GM19328 (cell line): ENCODE measurements around the gene ZBTB40.

Experiments
- ATAC-seq: cut with Tn5 transposase; IDR thresholded peaks from one replicate; pipeline ENCODE4 v1.9.1; 2021; ENCODE audit warnings: mild to moderate bottlenecking, moderate library complexity; ENCODE audit not compliant: unreplicated experiment

Gene ZBTB40

DNA sequence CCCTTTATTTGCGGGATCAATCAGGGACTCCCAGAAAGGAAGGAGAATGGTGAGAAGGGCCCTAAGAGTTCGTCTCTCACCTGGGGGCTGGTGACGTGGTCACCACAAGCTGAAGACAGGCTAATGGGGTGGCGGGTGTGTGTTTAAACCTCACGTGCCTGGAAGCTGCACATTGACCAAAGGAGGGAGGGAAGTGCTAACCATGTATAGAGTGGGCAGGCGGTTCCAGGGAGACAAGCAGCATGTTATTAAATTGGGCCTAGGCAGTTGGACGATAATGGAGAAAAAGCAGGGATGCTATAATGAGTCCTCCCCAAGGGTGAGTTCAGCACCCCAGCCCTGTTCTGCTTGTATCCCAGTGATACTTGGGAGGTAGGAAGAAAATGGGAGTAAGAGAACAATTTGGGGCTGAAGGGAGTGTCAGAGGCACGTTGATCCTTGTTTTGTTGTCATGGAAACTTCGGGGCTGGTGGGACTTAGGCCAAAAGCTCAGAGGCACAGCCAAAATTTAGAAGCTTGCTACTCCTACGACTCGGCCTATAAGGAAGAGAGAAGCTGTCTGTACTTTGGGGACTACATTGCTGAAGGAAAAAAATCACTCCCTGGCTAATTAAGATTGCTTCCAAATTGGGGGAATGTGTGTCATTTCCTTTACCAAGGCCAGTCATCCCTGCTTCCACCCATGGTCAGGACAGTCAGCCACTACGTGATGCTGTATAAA lies 78.4 kb downstream of the ZBTB40 start:
- ATAC-seq, result no peak

GRCh38 chr1:22530715-22531114 lies 79.1 kb downstream of the ZBTB40 start:
- ATAC-seq, result no peak

DNA sequence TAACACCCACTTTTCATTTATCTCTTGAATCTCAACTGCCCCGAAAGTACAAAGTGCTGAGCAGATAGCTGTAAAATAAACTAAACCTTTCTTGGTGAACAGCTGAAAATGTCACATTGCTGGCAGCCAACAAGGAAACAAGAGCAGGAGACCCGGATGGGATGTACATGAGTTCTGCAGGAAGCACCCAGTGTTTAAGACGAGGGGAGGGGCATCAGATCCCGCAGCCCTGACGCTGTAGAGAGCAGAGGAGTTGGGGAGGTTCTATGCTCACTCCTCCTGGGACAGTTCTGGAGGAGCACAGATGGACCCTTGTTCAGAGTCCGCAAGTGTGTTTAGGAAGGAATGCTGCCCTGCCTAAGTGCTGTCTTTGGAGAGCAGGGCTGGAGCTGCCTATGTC lies 79.6 kb downstream of the ZBTB40 start:
- ATAC-seq, result no peak

DNA sequence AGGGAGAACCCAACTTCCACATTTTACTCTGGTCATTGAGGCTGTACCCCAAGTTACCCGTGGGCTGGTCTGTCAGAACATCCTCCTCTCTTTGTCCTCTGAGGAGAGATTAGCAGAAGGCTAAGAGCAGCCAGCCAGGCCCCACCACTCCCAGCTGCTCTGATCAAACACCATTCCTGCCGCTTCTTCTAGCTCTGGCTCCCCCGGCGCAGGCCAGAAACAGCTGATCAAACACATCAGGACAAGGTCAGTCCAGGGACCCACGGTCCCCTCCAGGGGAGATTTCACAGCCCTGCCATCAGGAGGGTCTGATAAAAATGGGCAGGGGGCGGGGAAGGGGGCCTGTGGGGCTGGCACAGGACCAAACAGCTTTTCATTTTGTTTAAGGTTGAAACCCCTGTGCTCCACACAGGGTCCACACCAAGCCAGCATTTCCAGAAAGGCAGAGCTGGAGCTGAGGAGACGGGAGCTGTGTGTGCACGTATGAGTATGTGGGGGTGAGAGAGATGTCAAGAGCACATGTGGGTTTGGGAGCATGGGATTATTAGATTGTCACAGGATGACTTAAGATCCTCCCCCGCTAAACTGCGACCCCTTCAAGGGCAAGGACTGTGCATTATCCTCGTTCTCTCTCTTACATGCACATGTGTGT lies 81.7 kb downstream of the ZBTB40 start:
- ATAC-seq, result no peak

GRCh38 chr1:22534951-22535350 lies 83.3 kb downstream of the ZBTB40 start:
- no peak for ATAC-seq

- no peak for ATAC-seq
These were observed 83.7 kb downstream of the ZBTB40 start for GRCh38 chr1:22535399-22535798.

DNA sequence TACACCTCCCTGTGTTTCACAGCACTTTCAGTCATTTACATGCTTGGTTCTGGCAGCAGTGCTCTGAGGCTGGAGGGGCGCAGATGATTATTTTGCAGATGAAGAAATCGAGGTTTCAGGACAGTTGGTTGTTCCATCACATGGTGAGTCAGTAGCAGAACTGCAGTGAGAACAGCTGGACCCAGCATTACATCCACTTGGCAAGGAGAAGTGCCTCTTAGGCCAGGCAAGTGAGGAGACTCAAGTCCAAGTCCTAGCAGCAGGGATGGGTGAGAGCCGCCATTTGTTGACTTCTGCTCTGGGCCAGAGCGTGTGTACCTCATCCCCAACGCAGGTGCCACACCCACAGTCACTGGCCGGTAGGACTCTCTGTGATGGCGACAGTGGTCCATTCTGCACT lies 84.9 kb downstream of the ZBTB40 start:
- no peak for ATAC-seq

DNA sequence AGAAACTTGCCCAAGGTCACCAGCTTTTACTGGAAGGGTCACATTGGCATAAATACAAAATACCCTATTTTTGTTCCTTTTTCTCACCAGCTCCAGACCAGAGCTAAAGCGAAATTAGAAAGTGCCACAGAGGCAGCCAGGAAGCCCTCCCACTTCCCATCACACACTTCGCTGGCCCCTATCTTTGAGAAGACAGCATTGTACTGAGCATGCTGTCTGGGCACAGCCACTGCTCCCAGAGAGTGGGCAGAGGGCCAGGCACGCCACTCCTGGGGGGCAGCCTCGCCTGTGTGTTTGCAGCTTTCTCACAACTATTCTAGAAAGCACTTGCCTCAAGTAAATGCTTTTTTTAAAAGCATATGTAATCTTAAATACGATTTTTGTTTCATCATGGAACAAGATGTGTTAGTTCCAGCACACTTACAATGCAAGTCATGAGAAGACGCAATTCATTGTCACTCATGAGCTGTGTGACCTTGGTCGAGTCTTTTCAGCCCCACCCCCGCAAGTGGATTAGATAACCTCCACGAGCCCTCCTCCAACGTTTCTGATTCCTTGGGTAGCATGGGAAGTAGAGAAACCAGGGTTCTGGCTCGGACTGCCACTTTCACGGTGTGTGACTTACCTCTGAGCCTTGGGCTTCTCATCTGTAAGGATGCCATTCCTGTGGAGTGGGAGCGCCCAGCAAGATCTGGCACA lies 85.9 kb downstream of the ZBTB40 start:
- ATAC-seq, result no peak

- no peak for ATAC-seq
These were observed 88.0 kb downstream of the ZBTB40 start for GRCh38 chr1:22539510-22540118.

DNA sequence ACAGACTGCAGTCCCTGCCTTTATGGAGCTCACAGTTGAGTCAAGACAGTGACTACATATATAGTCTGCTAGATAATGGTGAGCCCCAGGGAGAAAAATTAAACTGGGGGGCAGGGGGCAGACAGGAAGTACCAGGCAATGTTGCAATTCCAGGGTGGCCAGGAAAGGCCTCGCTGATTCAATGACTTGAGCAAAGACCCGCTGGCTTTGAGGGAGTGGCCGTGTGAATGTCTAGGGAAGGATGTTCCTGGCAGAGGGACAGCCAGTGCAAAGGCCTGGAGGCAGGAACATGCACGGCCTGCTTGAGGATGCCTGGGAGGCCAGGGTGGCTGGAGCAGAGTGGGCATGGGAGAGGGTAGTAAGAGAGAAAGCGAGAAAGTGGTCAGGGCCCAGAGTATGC lies 88.7 kb downstream of the ZBTB40 start:
- ATAC-seq, result no peak

DNA sequence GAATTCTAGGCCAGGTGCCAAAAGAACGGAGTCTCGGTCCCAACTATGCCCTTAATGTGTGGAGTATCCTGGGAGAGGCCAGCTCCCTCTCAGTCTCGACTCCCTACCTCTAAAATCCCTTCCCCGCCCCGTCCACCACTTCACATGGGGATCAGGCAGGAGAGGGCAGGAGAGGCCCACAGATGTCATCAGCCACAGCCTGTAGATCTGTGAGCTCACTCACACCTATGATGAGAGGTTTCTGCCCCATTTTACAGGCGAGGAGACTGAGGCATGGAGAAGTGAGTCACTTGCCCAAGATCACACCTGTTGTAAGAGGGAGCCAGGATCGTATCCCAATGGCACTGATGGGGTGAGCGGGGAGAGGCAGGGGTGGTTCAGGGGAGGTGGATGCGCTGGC lies 91.2 kb downstream of the ZBTB40 start:
- no peak for ATAC-seq

GRCh38 chr1:22543679-22544078 lies 92.0 kb downstream of the ZBTB40 start:
- no peak for ATAC-seq

DNA sequence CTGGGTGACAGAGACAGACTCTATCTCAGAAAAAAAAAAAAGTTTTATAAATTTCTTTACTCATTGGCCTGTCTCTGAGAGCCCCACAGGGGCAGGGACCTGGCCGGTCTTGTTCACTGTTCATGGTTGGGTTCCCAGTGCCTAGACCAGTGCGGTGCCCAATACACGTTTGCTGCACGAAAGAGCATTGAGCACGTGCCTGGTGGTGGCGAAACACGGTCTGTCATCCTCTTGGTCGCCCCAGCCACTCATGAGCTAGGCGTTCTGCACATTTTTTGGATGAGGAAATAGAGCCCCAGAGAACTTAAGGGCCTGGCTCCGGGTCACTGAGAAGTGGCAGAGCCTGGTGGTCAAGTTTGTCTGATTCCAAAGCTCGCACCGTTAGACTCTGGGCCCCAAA lies 93.0 kb downstream of the ZBTB40 start:
- ATAC-seq, result no peak

DNA sequence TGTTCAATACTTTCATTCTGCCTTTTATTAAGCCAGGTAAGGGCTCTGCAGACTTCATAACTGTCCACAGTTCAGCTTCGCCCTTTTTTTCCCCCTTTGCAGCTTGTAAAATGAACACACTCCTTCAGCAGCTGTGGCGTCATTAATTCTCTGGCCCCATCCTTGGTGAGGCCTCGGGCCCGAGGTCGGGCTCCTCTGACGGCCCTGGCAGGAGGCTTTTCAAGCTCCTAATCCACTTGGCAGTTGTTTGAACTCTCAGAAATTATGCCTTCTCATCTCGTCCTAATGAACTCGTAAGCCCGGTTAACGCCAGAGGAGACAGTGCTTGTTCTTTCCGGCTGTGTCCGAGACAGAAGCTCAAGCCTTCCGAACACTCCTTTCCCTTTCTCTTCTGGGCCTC lies 93.5 kb downstream of the ZBTB40 start:
- no peak for ATAC-seq

DNA sequence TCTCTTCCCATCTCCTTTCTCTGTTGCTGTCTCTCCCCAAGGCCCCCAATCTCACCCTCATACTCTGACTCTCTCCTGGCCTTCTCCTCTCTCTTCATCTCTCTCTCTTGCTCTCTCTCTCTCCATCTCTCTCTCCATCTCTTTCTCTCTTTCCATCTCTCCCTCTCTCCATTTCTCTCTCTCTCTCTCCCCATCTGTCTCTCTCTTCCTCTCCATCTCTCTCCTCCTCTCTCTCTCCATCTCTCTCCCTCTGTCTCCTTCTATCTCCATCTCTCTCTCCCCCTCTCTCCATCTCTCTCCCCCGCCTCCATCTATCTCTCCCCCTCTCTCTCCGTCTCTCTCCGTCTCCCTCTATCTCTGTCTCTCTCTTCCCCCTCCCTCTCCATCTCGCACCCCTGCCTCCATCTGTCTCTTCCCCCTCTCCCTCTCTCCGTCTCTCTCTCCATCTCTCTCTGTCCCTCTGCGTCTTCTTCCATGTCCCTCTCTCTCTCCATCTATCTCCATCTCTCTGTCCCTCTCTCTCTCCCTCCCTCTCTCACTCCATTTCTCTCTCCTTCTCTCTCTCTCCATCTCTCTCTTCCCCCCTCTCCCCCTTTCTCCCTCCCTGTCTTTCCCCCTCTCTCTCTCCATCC lies 95.7 kb downstream of the ZBTB40 start:
- ATAC-seq, result no peak

- ATAC-seq, result no peak
These were observed 96.3 kb downstream of the ZBTB40 start for GRCh38 chr1:22547818-22548462.

DNA sequence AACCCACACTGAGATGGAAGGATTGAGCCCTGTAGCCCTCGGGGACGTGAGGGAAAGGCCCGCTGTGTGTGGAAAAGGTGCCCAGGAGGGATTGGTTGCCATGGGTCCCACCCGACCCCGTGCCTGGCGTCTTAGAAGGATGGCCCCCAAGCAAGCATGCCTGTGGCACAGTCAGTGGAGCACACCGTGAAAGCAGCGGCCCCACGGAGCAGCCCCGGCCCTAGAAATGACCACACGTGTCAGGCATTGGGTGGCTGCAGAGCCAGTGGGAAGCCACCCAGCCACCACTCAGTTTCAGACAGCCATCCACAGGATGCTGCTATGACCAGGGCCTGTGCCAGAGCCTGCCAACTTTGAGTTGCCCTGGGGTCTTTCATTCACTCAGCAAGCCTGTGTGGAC lies 98.4 kb downstream of the ZBTB40 start:
- ATAC-seq, result no peak

DNA sequence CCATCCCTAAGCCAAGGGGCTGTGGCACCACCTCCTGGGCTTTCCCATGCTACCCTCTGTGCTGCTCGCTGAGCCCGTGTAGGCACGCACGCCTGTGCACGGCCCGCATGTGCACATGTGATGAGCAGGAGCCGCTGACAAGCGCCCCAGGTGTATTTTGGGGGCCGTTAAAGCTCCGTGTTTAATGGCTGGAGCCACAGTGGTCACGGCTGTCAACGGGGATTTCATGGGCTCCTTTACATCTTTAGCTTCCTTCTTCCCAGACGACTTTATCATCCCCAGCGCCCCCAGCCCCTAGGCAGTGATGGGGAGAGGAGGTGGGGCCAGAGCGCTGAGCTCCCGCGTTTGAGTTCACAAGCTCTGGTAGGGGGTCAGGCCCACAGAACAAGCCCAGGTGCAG lies 99.9 kb downstream of the ZBTB40 start:
- ATAC-seq, result no peak

- ATAC-seq, result no peak
These were observed 100.4 kb downstream of the ZBTB40 start for GRCh38 chr1:22552021-22552420.

- no peak for ATAC-seq
These were observed 101.6 kb downstream of the ZBTB40 start for GRCh38 chr1:22553104-22553880.
